ENCODE results near the gene THRSP.
"Not testable (repeated sequence)": the region's sequence is repeated elsewhere in the genome, so short reads cannot be mapped to it uniquely, and the experiment has no call there.

The THRSP gene

DNA sequence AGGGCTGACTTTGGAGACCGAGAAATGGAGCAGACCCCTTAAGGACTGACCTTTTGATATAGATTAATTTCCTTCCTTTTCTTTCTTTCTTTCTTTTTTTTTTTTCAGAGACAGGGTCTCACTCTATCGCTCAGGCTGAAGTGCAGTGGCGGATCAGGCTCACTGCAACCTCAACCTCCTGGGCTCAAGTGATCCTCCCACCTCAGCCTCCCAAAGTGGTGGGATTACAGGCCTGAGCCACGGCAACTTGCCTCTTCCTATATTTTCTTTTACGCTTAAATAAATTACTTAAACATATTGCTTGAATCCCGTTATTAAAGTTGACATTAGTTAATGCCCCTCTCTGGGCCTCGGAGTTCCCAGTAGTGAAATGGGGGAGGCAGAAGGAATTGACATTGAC, 40.2 kb upstream of the THRSP start:
- H3K4me3 ChIP-seq (ENCODE audit: low read length) = no peak overlapping the region; the same call in 1 of the 2 replicates
- DNase-seq (ENCODE audit: low read depth) = no peak
- TF ChIP-seq CTCF (conservative IDR thresholded peaks at IDR 0.05; ENCODE audit: low read length) = no peak

DNA sequence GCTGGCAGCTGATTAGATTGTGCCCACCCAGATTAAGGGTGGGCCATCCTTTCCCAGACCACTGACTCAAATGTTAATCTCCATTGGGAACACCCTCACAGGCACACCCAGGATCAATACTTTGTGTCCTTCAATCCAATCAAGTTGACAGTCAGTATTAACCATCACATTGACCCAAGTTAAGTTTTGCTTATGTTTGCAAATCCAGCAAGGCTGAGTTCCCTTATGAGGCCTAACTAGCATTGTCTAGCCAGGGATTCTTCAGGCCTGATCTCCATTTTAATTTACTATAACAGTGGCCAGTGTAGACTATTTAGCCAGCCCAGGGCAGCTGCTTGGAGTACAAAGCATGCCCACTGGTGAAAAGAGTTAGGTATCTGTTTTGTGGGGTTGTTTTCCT, 38.3 kb upstream of the THRSP start:
- no peak for DNase-seq (ENCODE audit: low read depth)
- no peak for TF ChIP-seq CTCF (conservative IDR thresholded peaks at IDR 0.05; ENCODE audit: low read length)
- no peak overlapping the region for H3K4me3 ChIP-seq (ENCODE audit: low read length)

DNA sequence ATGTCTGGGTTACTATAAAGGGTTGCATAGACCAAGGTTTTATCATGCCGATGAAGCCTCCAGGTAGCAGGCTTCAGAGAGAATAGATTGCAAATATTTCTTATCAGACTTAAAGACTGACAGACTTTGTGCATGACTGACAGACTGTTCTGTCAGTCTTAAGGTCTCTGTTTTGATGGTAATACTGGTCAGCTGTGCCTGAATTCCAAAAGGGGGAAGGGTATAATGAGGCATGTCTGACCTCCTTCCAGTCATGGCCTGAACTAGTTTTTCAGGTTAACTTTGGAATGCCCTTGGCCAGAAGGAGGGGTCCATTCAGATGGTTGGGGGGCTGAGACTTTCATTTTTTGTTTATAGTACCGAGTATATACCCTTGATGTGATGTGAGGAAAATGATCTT, 35.9 kb upstream of the THRSP start:
- H3K4me3 ChIP-seq (ENCODE audit: low read length) = no peak overlapping the region
- TF ChIP-seq CTCF (conservative IDR thresholded peaks at IDR 0.05; ENCODE audit: low read length) = no peak
- no peak for DNase-seq (ENCODE audit: low read depth)

DNA sequence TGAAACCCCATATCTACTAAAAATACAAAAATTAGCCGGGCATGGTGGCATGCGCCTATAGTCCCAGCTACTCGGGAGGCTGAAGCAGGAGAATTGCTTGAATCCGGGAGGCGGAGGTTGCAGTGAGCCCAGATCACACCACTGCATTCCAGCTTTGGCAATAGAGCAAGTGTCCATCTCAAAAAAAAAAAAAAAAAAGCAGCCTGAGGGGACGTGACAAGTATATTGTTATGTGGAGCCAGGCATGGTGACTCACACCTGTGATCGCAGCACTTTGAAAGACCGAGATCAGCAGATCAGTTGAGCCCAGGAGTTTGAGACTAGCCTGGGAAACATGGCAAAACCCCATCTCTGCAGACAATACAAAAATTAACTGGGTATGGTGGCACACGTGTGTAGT, 35.2 kb upstream of the THRSP start:
- not testable (repeated sequence) for H3K4me3 ChIP-seq (ENCODE audit: low read length); DNase-seq (ENCODE audit: low read depth)

- DNase-seq (ENCODE audit: low read depth) = peak; percentile 41
- no peak for TF ChIP-seq CTCF (conservative IDR thresholded peaks at IDR 0.05; ENCODE audit: low read length)
- no peak overlapping the region for H3K4me3 ChIP-seq (ENCODE audit: low read length)
Observed at GRCh38 chr11:78030429-78031325, 33.0 kb upstream of the THRSP start.

DNA sequence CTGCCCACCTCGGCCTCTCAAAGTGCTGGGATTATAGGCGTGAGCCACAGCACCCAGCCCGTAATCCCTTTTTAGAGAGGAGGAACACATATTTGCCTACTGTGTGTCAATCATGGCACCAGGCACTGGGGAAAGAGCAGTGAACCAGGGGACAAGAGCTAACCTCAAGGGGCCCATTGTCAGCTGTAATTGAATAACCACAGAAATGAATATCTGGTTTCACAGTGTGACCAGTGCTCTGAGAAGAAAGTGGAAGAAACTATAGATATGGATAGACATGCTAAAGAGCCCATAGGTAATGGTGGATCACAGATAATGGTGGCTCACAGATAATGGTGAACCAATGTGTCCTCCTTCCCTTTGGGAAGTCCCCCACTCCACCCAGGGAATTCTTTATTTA, 32.0 kb upstream of the THRSP start:
- DNase-seq (ENCODE audit: low read depth) = no peak
- no peak for TF ChIP-seq CTCF (conservative IDR thresholded peaks at IDR 0.05; ENCODE audit: low read length)
- no peak overlapping the region for H3K4me3 ChIP-seq (ENCODE audit: low read length)

DNA sequence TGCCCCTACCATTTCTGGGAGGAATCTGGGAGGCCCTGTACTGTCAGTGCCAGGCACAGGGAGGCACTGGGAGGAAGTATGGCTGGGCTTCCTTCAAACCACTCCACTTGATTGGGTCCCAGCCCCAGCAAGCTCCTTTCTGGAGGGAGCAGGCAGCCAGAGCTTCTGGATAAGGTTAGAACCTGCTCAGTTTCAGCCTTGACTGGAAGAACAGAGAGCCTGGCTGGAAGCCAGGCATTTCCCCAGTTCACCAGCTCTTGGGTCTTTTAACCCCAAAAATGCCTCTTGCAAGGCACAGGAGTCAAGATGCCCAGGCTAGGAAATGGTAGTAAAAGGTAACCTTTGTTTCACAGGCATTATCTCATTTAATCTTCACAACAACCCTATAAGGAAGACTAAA, 31.6 kb upstream of the THRSP start:
- no peak overlapping the region for H3K4me3 ChIP-seq (ENCODE audit: low read length)
- TF ChIP-seq CTCF (conservative IDR thresholded peaks at IDR 0.05; ENCODE audit: low read length) = no peak
- no peak for DNase-seq (ENCODE audit: low read depth)
